Thyroid gland (tissue), 4 donors: ENCODE measurements around the gene GUCA2B.

Source experiments
- POLR2A ChIP-seq, 2 donors: fragments of 450-650 bp; IDR thresholded peaks; one replicate each; pipeline ENCODE4 v1.6.1; 2017; ENCODE audit warnings: antibody characterized with exemption in 2 of 2, mild to moderate bottlenecking in 2 of 2, moderate library complexity in 1 of 2
- TF ChIP-seq, protein P1 (sequence below), 6 experiments: fragments of 200-600 bp in 3 of 6; fragments of 450-650 bp in 3 of 6; sonication (generic) in 3 of 6; IDR thresholded peaks; one replicate each; pipeline ENCODE4 v1.5.1; 2016 to 2019; ENCODE audit warnings: antibody characterized with exemption in 6 of 6, mild to moderate bottlenecking in 2 of 6, inconsistent platforms in 1 of 6, moderate library complexity in 1 of 6

GRCh38 chr1:42145764-42146625 is 7.2 kb upstream of the GUCA2B start:
- TF ChIP-seq, protein P1, sequence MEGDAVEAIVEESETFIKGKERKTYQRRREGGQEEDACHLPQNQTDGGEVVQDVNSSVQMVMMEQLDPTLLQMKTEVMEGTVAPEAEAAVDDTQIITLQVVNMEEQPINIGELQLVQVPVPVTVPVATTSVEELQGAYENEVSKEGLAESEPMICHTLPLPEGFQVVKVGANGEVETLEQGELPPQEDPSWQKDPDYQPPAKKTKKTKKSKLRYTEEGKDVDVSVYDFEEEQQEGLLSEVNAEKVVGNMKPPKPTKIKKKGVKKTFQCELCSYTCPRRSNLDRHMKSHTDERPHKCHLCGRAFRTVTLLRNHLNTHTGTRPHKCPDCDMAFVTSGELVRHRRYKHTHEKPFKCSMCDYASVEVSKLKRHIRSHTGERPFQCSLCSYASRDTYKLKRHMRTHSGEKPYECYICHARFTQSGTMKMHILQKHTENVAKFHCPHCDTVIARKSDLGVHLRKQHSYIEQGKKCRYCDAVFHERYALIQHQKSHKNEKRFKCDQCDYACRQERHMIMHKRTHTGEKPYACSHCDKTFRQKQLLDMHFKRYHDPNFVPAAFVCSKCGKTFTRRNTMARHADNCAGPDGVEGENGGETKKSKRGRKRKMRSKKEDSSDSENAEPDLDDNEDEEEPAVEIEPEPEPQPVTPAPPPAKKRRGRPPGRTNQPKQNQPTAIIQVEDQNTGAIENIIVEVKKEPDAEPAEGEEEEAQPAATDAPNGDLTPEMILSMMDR (IDR thresholded peaks at IDR 0.05) = no peak
- TF ChIP-seq POLR2A (IDR thresholded peaks at IDR 0.05) = no peak
